Stimulated activated CD4-positive, alpha-beta T cell treated with anti-CD3 and anti-CD28 coated beads, Interleukin-1b, Interleukin-23, amount 100 ng/mL, for 48 hours (primary cell): ENCODE results near the gene KRTAP3-3.

ENCODE experiments used
- DNase-seq: peaks from one replicate; pipeline ENCODE4 v3.0.0-alpha.2; 2020

KRTAP3-3 gene

DNA sequence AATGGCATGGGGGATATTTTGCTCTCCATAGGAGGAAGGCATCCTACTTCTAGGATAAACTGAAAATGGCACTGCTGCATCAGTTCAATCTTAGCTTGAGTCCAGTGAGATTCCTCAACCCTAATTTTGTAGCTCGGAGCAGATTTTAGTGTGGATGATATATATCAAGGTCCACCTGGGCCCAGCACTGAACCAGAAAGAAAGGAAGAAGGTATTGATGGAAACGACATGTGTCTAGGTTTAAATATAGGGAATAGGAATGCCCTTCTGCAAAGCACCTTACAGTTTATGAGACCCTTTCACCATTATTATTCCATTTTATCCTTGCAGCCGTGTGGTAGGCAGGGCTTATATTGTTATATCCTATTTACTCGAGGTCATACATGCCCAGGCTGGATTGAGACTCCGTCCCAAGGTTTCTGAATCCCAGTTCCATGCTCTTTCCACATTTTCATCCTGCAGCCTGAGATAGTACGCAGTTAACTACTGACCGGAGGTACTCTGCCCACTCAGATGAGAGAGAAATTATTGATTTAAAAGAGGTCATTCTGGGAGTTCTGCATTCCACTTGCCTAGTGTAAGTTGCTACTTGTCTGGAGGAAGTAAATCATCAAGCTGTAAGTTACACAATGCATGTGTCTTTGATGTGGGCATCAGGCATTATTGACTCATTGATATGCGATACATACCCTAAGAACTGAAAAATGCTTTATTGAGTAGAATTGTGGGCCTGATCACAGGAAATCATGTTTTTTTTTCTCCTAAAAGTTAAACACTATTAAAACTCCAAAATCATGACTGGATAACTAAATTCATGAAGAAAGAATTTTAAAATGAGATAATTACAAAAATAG, 37.3 kb downstream of the KRTAP3-3 start:
- DNase-seq: no peak

DNA sequence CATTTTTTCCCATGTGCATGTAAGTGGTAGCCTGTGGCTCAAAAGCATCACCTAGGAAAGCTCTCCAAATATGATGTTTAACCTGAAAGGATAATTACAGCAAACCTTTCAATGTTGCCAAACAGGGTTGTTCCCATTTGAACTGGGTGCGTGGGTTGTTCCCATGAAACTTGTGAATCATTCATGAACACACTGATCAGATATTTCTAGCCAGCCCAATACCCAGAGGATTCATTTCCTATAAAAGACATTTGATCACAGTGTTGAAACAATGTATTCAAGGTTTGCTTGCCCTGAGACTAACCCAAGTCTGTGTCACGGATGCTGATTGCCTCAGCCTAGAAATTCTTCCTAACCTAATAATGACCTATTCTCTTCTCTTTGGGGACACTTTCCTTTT, 40.1 kb downstream of the KRTAP3-3 start:
- peak; percentile 21 for DNase-seq

DNA sequence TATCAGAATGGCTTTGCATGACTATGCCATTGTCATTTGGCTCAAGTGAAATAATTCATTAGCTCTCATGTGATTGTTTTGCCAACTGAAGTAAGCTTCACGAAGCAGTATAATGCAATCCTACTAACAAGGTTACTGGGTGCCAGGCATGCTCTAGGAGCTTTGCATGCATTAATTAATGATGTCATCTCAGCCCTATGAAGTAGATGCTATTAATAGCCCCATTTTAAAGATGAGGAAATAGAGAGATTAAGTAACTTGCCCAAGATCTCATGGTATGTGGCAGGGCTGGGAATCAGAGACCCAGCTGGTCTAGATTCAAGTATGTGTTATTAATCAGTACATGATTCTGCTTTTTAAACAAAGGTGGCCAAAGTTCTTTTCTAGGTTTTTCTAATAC, 41.3 kb downstream of the KRTAP3-3 start:
- no peak for DNase-seq

DNA sequence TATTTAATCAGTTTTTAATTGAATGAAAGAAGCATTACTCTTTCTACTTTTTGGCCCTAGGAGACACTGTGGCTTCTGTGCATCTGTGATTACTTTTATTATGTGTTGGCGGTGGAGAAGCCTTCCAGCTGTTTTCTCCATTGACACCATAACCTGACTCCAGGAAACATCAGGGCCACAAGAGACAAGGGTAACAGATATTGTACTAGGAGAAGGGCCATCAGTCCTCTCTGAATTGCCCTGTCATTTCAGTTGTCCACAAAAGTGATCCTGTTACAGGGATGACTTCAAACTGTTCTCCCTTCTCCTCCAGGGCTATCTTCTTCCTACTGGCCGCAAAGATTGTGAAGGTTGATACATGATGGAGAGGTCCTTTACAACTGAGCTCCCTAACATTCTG, 41.8 kb downstream of the KRTAP3-3 start:
- no peak for DNase-seq

DNA sequence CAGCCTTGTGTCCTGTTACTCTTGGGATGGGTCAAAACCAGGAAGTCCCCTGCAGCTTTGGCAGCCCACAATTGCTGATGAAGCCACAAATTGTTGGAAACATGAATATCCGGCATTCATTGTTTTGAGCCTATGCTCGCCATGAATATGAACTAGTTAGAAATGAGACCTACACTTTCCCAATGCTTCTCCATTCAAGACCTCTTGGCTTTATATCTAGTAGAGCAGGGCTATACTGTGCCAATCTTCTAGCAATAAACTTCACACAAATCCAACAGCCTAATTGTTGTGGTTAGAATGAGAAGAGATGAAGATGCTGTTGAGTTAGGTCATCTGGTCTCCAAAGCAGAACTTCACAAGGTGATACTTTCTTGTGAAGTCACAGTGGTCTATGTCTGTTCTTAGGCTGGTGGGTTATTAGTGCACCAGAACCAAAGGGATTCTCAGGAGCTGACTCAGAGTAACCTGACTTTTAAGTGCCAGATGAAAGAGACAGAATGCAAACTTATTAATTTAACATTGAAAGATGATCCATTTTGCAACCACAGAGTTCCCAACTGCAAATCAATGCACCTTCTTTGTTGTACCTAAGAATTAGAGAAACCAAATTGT, 42.8 kb downstream of the KRTAP3-3 start:
- DNase-seq: no peak

DNA sequence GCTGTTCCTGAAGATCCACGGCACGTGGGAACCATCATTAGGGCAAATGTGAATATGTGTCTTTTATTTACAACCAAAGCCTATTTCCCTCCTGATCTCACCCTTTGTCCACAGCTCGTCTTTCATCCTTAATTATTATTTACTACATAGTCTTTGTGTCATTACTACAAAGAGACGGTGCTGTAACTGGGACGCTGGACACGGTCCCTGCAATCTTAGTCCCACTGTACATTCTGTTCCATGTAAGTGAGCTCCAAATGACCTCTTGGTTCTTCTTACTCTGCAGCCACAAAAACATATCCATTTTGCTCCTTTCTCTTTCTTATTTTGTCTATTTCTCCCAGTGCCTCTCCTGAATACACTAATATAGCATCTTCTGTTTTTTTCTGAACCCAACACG, 43.8 kb downstream of the KRTAP3-3 start:
- no peak for DNase-seq

DNA sequence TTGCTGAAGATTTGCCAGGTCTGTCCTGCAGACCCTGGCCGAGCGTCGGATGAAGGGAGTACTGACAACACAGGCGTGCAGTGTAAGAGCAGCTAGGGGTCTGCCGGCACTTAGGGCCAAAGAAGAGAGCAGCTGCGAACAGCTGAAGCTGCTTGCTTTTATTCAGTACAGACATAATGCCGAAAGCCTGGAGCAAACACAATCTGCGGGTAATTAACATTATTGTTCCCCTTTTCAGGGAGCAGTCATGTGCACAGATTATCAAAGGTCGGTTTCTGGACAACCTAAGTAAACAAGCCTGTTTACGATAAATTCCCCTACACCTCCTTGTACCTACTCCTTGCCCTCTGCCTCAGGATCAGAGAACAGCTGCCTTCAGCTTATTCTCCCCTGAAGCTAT, 44.5 kb downstream of the KRTAP3-3 start:
- no peak for DNase-seq

DNA sequence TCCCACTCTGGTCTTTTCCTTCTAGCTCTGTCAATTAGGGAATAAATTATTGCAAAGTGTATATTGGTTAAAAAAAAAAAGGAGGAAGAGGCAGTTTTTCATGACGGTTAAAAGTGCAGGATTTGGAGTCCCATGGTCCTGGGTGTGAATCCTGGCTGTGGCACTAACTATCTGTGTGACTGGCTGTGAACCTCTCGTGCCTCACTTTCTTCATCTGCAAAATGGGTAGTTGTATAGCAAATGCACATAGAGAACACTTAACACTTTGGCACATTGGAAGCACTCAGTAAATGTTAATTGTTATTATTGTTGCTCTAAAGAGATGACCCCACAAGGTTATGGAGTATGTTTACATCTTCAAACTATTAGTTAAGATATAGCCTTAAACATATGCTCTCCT, 46.0 kb downstream of the KRTAP3-3 start:
- no peak for DNase-seq

DNA sequence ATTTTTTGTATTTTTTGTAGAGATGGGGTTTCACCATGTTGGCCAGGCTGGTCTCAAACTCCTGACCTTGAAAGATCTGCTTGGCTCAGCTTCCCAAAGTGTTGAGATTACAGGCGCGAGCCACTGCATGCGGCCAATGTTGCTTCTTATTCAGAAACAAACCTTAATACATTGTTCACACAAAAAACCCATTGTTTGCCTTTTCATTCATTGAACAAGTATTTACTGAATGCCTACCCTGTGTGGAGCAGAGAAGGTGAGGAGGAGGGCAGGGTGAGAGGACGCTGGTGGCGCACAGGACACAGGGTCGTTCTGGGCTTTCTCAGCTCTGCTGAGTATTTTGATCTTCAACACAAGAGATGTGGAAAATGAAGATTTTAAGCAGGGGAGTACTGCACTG, 48.5 kb downstream of the KRTAP3-3 start:
- no peak for DNase-seq

DNA sequence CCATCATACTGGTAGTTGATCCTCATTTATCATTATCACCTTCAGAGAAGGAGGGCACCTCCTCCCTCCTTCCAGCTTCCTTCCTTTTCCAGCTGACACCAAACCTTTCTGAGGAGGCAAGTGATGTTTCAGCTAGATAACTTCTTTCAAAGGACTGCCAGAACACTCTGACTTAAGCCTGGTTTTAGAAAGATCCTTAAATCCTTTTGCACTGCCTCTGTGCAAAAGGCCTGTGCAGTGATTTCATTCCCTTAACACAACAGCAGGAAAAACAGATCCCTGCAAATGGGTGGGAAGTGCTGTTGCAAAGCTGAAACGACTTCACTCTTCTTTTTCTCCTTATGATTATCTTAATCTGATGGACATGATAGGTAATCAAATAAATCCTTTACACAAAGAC, 49.4 kb downstream of the KRTAP3-3 start:
- no peak for DNase-seq
